HUES64 (cell line): ENCODE measurements around the gene APOL2.

ENCODE experiments used
- H3K27ac ChIP-seq: 2 replicates; pipeline ENCODE4 v1.7.0; 2013; ENCODE audit warnings: low read depth, low read length, inconsistent platforms
- H3K27me3 ChIP-seq: 2 replicates; pipeline ENCODE4 v1.6.1; 2013; ENCODE audit warnings: mild to moderate bottlenecking, low read length; ENCODE audit not compliant: insufficient read depth
- H3K36me3 ChIP-seq: 2 replicates; pipeline ENCODE4 v1.6.1; 2013; ENCODE audit warnings: mild to moderate bottlenecking, low read length; ENCODE audit not compliant: insufficient read depth
- H3K4me1 ChIP-seq: 2 replicates; pipeline ENCODE4 v1.6.1; 2013; ENCODE audit warnings: mild to moderate bottlenecking, low read length, moderate library complexity; ENCODE audit not compliant: insufficient read depth
- H3K4me3 ChIP-seq: 2 replicates; pipeline ENCODE4 v1.5.1; 2013; ENCODE audit warnings: mild to moderate bottlenecking, low read length, moderate library complexity
- H3K9ac ChIP-seq: 2 replicates; pipeline ENCODE4 v1.6.1; 2013; ENCODE audit warnings: mild to moderate bottlenecking, low read depth, low read length
- H3K9me3 ChIP-seq: 2 replicates; pipeline ENCODE4 v1.6.1; 2013; ENCODE audit warnings: low read depth, low read length; ENCODE audit not compliant: insufficient read depth
- WGBS: fragments of 150-250, 120-280 bp; methylation state at CpG from one replicate; pipeline ENCODE4 v1.1.7; 2013; ENCODE audit warnings: missing lambda C conversion rate; 5-methylcytosine and 5-hydroxymethylcytosine counted together

APOL2 gene

DNA sequence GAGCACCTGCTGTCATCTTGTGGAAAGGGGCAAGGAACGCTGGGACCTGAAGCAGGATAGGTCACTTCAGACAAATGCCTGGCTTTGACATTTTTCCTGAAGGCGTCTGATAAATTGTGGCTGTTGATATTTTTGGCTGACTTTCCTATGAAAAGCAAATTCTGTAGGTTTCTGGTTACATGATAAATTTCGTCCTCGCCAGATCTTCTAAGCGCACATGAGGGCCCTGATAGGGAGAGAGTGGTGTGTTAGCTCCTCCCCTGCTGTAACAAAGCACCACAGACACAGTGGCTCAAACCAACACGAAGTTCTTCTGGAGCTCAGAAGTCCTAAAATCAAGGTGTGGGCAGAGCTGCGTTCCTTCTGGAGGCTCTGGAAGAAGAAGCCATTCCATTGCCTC, 57.3 kb downstream of the APOL2 start:
- Histone ChIP-seq H3K4me1 (0 out of 2 replicates have a peak, but pooled peaks cover 4% of the 10 kb centered on the region), H3K9me3 (no peaks in the 10 kb centered on the region), H3K27me3 (no peaks in the 10 kb centered on the region), H3K9ac (no peak overlapping the region), H3K4me3 (no peak overlapping the region), H3K36me3 (no peaks in the 10 kb centered on the region), H3K27ac (no peak overlapping the region)
- WGBS = 85% methylated on average over 7 of the region's 7 CpGs

DNA sequence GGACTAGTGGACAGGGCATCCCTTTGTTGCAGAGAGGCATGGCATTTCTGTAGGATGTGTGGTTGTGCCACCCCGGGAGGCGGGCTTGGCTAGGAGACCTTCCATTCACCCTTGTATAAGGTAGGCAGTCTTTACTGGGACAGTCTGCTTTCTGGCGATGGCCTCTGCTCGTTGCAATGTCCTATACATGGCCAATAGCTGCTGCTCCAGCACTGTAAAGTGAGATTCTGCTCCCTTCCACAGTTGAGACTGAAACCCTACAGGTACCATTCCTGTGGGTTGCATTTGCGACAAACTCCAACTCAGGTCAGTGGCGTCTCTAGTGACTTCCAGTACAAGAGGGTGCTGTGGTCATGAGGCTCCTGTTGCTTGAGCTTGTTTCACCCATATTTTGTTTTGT, 58.4 kb downstream of the APOL2 start:
- 96% methylated on average over 6 of the region's 6 CpGs for WGBS
- no peaks in the 10 kb centered on the region for H3K9me3 ChIP-seq
- H3K4me1 ChIP-seq = 0 out of 2 replicates have a peak, but pooled peaks cover 4% of the 10 kb centered on the region
- no peak overlapping the region for H3K9ac ChIP-seq
- no peak overlapping the region for H3K4me3 ChIP-seq
- H3K36me3 ChIP-seq = no peaks in the 10 kb centered on the region
- no peak overlapping the region for H3K27ac ChIP-seq
- H3K27me3 ChIP-seq = no peaks in the 10 kb centered on the region

DNA sequence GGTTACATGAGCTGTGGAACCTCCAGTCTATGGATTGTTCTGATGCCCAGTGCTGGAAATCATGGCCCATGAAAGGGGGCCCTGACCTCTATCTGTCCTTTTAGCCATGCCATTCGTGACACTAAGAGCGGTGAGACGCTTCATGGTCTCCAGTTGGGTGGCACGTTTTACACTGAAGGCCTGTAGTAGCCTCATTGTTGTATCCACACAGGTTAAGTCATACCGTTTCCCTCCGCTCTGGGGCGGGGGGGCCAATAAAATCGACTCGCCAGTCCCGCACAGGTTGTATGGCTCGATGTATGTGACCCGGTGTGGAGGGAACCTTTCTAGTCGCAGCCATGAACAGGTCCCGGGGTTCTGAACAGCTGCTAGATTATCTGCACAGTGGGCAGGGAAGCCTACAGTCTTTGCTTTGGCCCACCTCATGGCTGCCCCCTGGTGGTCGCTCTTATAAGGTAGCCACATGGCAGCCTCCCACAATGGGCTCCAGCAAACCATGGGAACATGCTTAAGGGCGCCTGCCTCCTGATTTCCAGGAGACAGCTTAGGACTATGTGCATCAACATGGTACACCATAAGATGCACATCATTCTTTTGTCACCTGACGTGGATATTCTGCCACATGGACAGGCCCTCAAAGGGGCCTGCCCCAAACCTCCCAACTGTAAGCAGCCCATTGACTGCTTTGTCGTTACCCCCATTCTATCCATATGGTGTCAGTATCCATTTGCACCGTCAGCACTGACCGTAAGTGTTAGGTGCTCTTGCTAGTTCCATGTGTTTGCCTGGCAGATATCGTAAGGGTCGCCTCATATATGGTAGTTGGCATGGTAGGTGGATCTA, 59.1 kb downstream of the APOL2 start:
- Histone ChIP-seq H3K4me3 (no peak overlapping the region), H3K9ac (no peak overlapping the region), H3K27ac (no peak overlapping the region), H3K36me3 (no peaks in the 10 kb centered on the region), H3K9me3 (no peaks in the 10 kb centered on the region), H3K27me3 (no peaks in the 10 kb centered on the region), H3K4me1 (0 out of 2 replicates have a peak, but pooled peaks cover 4% of the 10 kb centered on the region)
- 75% methylated on average over 22 of the region's 22 CpGs for WGBS

DNA sequence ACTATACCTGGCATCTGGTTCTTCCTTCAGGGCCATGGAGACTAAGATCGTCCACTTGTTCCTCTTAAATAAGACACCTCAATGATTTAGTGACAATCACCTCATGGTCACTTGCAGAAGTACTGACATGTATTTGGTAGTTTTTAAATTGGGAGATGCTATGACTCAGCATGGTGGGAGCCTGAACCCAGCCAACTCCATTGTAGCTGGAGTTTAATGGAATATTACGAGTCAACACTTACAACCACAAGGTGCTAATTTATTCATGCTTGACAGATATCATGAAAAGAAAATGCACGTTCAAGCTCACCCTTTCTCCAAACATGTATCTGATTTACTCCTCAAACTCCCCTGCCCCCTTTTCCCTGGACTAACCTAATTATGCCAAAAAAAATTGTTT, 62.2 kb downstream of the APOL2 start:
- Histone ChIP-seq H3K9ac (no peak overlapping the region), H3K4me3 (no peak overlapping the region), H3K9me3 (no peaks in the 10 kb centered on the region), H3K27me3 (no peaks in the 10 kb centered on the region), H3K27ac (no peak overlapping the region), H3K4me1 (no peaks in the 10 kb centered on the region), H3K36me3 (no peaks in the 10 kb centered on the region)
- WGBS = 81% methylated on average over 3 of the region's 3 CpGs
